SK-N-SH (cell line): ENCODE results near the gene PNP. TPM values are rescaled to one million over a fixed set of nuclear protein-coding genes. Genes with fewer than 3 reads are reported as not detected.

Experiments used
- CTCF ChIA-PET: fragments of 300-600, 350-600 bp; formaldehyde crosslinking; extraction: SDS; loops from one replicate; lab custom pipeline; 2021; lab: Yijun Ruan, JAX
- POLR2A ChIA-PET: fragments of 350-600 bp; sonication (Branson Sonifier 250); formaldehyde crosslinking; extraction: SDS; loops from one replicate; lab custom pipeline; 2020; ENCODE audit warnings: antibody characterized with exemption, inconsistent platforms; lab: Yijun Ruan, JAX
- DNase-seq: peaks from one replicate; pipeline ENCODE4 v3.0.0; 2012
- H2AFZ ChIP-seq: fragments of 200-600 bp; sonication (generic); 2 replicates; pipeline ENCODE4 v1.8.1; 2016; ENCODE audit warnings: antibody characterized with exemption, mild to moderate bottlenecking, low read depth
- H3F3A ChIP-seq: fragments of 200-600 bp; sonication (generic); replicated peaks from 2 replicates; pipeline ENCODE3; 2016; ENCODE audit warnings: antibody characterized with exemption, mild to moderate bottlenecking; ENCODE audit not compliant: insufficient read depth
- H3K27ac ChIP-seq, 2 experiments: fragments of 200-500 bp in 1 of 2; fragments of 200-600 bp in 1 of 2; sonication (Bioruptor generic) in 1 of 2; sonication (generic), shearing (Covaris generic) in 1 of 2; 2 replicates each; pipeline versions ENCODE4 v1.5.1 to v1.6.1; 2014 to 2016; ENCODE audit warnings: low read depth in 2 of 2, inconsistent platforms in 1 of 2, low read length in 1 of 2, mild to moderate bottlenecking in 1 of 2, mixed read lengths in 1 of 2
- H3K27me3 ChIP-seq: fragments of 200-600 bp; sonication (generic), shearing (Covaris generic); 2 replicates; pipeline ENCODE4 v1.6.1; 2016; ENCODE audit warnings: mixed run types; ENCODE audit not compliant: insufficient read depth
- H3K36me3 ChIP-seq, 2 experiments: fragments of 200-500 bp in 1 of 2; fragments of 200-600 bp in 1 of 2; sonication (Bioruptor generic) in 1 of 2; sonication (generic) in 1 of 2; replicated peaks in 1 of 2; 2 replicates each; pipeline versions ENCODE3 to v1.5.1; 2014 to 2016; ENCODE audit warnings: low read length in 1 of 2, mild to moderate bottlenecking in 1 of 2; ENCODE audit not compliant: insufficient read depth in 2 of 2, control insufficient read depth in 1 of 2
- H3K4me1 ChIP-seq, 2 experiments: fragments of 200-500 bp in 1 of 2; fragments of 200-600 bp in 1 of 2; sonication (Bioruptor generic) in 1 of 2; sonication (generic), shearing (Covaris generic) in 1 of 2; 2 replicates each; pipeline versions ENCODE4 v1.5.1 to v1.6.1; 2014 to 2016; ENCODE audit warnings: low read depth in 1 of 2, low read length in 1 of 2, mixed run types in 1 of 2; ENCODE audit not compliant: insufficient read depth in 2 of 2, control insufficient read depth in 1 of 2
- H3K4me2 ChIP-seq: fragments of 200-600 bp; sonication (generic), shearing (Covaris generic); 2 replicates; pipeline ENCODE4 v1.6.1; 2017; ENCODE audit warnings: mixed run types
- H3K4me3 ChIP-seq, 2 experiments: fragments of 200-500 bp in 1 of 2; fragments of 200-600 bp in 1 of 2; sonication (Bioruptor generic) in 1 of 2; sonication (generic), shearing (Covaris generic) in 1 of 2; 2 replicates each; pipeline versions ENCODE4 v1.5.1 to v1.8.1; 2014 to 2016; ENCODE audit warnings: low read depth in 2 of 2, inconsistent platforms in 1 of 2, low read length in 1 of 2, mild to moderate bottlenecking in 1 of 2, mixed read lengths in 1 of 2, moderate library complexity in 1 of 2
- H3K79me2 ChIP-seq: fragments of 200-600 bp; sonication (generic); 2 replicates; pipeline ENCODE4 v1.8.1; 2017; ENCODE audit warnings: mild to moderate bottlenecking; ENCODE audit not compliant: insufficient read depth
- H3K9ac ChIP-seq: fragments of 200-600 bp; sonication (generic); 2 replicates; pipeline ENCODE4 v1.6.1; 2017; ENCODE audit warnings: mixed run types
- H3K9me2 ChIP-seq: fragments of 200-600 bp; sonication (generic); 2 replicates; pipeline ENCODE4 v1.6.1; 2017; ENCODE audit warnings: mixed run types
- H3K9me3 ChIP-seq: fragments of 200-600 bp; sonication (generic); 2 replicates; pipeline ENCODE4 v1.6.1; 2017; ENCODE audit warnings: mixed run types, mild to moderate bottlenecking, moderate library complexity
- H4K20me1 ChIP-seq: fragments of 200-600 bp; sonication (generic); 2 replicates; pipeline ENCODE4 v1.6.1; 2017; ENCODE audit warnings: mild to moderate bottlenecking, mixed run types; ENCODE audit not compliant: insufficient read depth
- CTCF ChIP-seq: fragments of 200-600 bp; sonication (generic); IDR thresholded peaks from 2 replicates; pipeline ENCODE4 v1.6.1; 2017; ENCODE audit warnings: antibody characterized with exemption, mild to moderate bottlenecking, moderate library complexity
- EP300 ChIP-seq, 2 experiments: IDR thresholded peaks; 2 replicates each; pipeline versions ENCODE4 v1.4.0 to v1.6.1; 2012; ENCODE audit warnings: borderline replicate concordance in 1 of 2, low read depth in 1 of 2, low read length in 1 of 2
- FOSL2 ChIP-seq: IDR thresholded peaks from 2 replicates; pipeline ENCODE4 v1.4.0; 2012; ENCODE audit warnings: low read depth, mild to moderate bottlenecking, moderate library complexity, borderline replicate concordance
- FOXJ3 ChIP-seq: sonication (generic); formaldehyde crosslinking; IDR thresholded peaks from 2 replicates; pipeline ENCODE4 v1.5.1; 2020; ENCODE audit warnings: mild to moderate bottlenecking, missing genetic modification reagents
- GATA2 ChIP-seq: sonication (generic); formaldehyde crosslinking; IDR thresholded peaks from 2 replicates; pipeline ENCODE4 v1.5.0; 2020; ENCODE audit warnings: mild to moderate bottlenecking, missing genetic modification reagents
- JUND ChIP-seq: IDR thresholded peaks from 2 replicates; pipeline ENCODE4 v1.4.0; 2012
- MEF2A ChIP-seq: IDR thresholded peaks from 2 replicates; pipeline ENCODE4 v1.4.0; 2012; ENCODE audit warnings: low read depth, borderline replicate concordance
- MXI1 ChIP-seq: IDR thresholded peaks from 2 replicates; pipeline ENCODE4 v1.6.1; 2012; ENCODE audit warnings: mild to moderate bottlenecking, low read depth, low read length, improper control_type of control experiment
- PBX3 ChIP-seq: IDR thresholded peaks from 2 replicates; pipeline ENCODE4; 2012
- RAD21 ChIP-seq: IDR thresholded peaks from 2 replicates; pipeline ENCODE4 v1.6.1; 2012; ENCODE audit warnings: mild to moderate bottlenecking, low read length
- RCOR1 ChIP-seq: fragments of 150-350 bp; IDR thresholded peaks from 2 replicates; pipeline ENCODE4 v1.6.1; 2017; ENCODE audit warnings: antibody characterized with exemption, low read length
- REST ChIP-seq: IDR thresholded peaks from 2 replicates; pipeline ENCODE4 v1.6.1; 2012; ENCODE audit warnings: mild to moderate bottlenecking, low read depth, low read length, moderate library complexity
- RFX5 ChIP-seq: IDR thresholded peaks from 2 replicates; pipeline ENCODE4 v1.6.1; 2012; ENCODE audit warnings: mild to moderate bottlenecking, improper control_type of control experiment, low read length
- SMC3 ChIP-seq: IDR thresholded peaks from 2 replicates; pipeline ENCODE4 v1.6.1; 2012; ENCODE audit warnings: low read depth, low read length, improper control_type of control experiment
- TAF1 ChIP-seq: IDR thresholded peaks from 2 replicates; pipeline ENCODE4 v1.6.1; 2012; ENCODE audit warnings: low read depth, mild to moderate bottlenecking, low read length, moderate library complexity, borderline replicate concordance
- USF2 ChIP-seq: fragments of 150-350 bp; IDR thresholded peaks from 2 replicates; pipeline ENCODE4 v1.6.1; 2017; ENCODE audit warnings: antibody characterized with exemption, low read length, low read depth, borderline replicate concordance
- YY1 ChIP-seq: IDR thresholded peaks from 2 replicates; pipeline ENCODE4 v1.4.0; 2012; ENCODE audit warnings: low read depth, mild to moderate bottlenecking
- WGBS: methylation state at CpG from one replicate; pipeline ENCODE4 v1.1.6; 2017; ENCODE audit warnings: low lambda C conversion rate; 5-methylcytosine and 5-hydroxymethylcytosine counted together
- polyA plus RNA-seq, 3 experiments: library from polyadenylated mRNA; depleted of rRNA; stranded (reverse); fragments of >200 nt; gene quantifications; 2 replicates each; pipeline ENCODE4 v1.2.3, GENCODE V29; 2012

PNP gene
- polyA plus RNA-seq, 1 of the 3 experiments (the other 2 are of a cell fraction) = 29.8 TPM

- 42% methylated on average over 4 of the region's 4 CpGs for WGBS
- no peak overlapping the region for H3K9ac ChIP-seq
- peaks cover 3% of the 10 kb centered on the region for H3F3A ChIP-seq
- H4K20me1 ChIP-seq = no peaks in the 10 kb centered on the region
- H3K9me2 ChIP-seq = no peaks in the 10 kb centered on the region
- no peak overlapping the region for H3K4me3 ChIP-seq
- TF ChIP-seq MEF2A (no peak), GATA2 (no peak), RAD21 (no peak), FOXJ3 (CRISPR knock-in tag) (no peak), EP300 (IDR thresholded peaks at IDR 0.05; ENCODE audit: borderline replicate concordance in 1 of 2, low read depth in 1 of 2, low read length in 1 of 2) (no peak), SMC3 (no peak), RFX5 (no peak), CTCF (no peak), YY1 (no peak), JUND (no peak), RCOR1 (no peak), FOSL2 (no peak), USF2 (no peak), PBX3 (no peak), MXI1 (no peak), REST (no peak), TAF1 (no peak)
- no peaks in the 10 kb centered on the region for H3K79me2 ChIP-seq
- H3K27me3 ChIP-seq = peaks cover 17% of the 10 kb centered on the region; the same call in 1 of the 2 replicates
- H3K27ac ChIP-seq = no peak overlapping the region
- no peak overlapping the region for H2AFZ ChIP-seq
- POLR2A ChIA-PET = no interaction called here
- no peaks in the 10 kb centered on the region for H3K36me3 ChIP-seq
- no peak for DNase-seq
- no peaks in the 10 kb centered on the region for H3K4me1 ChIP-seq
- CTCF ChIA-PET = interaction anchor here (1.1 kb wide), 1 partner anchor 12 kb away, joined by 3 read pairs; no protein-coding TSS in a partner anchor
- no peak overlapping the region for H3K4me2 ChIP-seq
- no peaks in the 10 kb centered on the region for H3K9me3 ChIP-seq
Observed at GRCh38 chr14:20499108-20499507, 29.9 kb downstream of the PNP start.
